Fibroblast of skin of left biceps (primary cell): ENCODE measurements around the gene TSSC4.
"Not testable (repeated sequence)": the region's sequence is repeated elsewhere in the genome, so short reads cannot be mapped to it uniquely, and the experiment has no call there.

ENCODE experiments used
- DNase-seq, 2 experiments: peaks; one replicate each; pipeline ENCODE4 v3.0.0-alpha.2; 2013; ENCODE audit warnings: low read depth in 2 of 2

Gene TSSC4

GRCh38 chr11:2400069-2400761 lies at the start of gene TSSC4:
TSS of gene TSSC4 (plus strand) at chr11:2400750. CDS start at chr11:2402634, 1,884 bp downstream.
- DNase-seq, result peak; percentile 100

- no peak for DNase-seq
Observed at GRCh38 chr11:2351701-2352100, 48.8 kb upstream of the TSSC4 start.

GRCh38 chr11:2352420-2352819 lies 48.1 kb upstream of the TSSC4 start:
- no peak for DNase-seq

GRCh38 chr11:2355000-2355644 lies 45.4 kb upstream of the TSSC4 start:
- no peak for DNase-seq

GRCh38 chr11:2357246-2357645 lies 43.3 kb upstream of the TSSC4 start:
- no peak for DNase-seq

- DNase-seq, result not testable (repeated sequence)
Observed at GRCh38 chr11:2357651-2358050, 42.9 kb upstream of the TSSC4 start.

GRCh38 chr11:2358754-2359442 lies 41.7 kb upstream of the TSSC4 start:
- DNase-seq, result no peak

- DNase-seq, result no peak
Observed at GRCh38 chr11:2359557-2359956, 41.0 kb upstream of the TSSC4 start.

- no peak for DNase-seq
Observed at GRCh38 chr11:2360081-2360642, 40.4 kb upstream of the TSSC4 start.

- no peak for DNase-seq
Observed at GRCh38 chr11:2361565-2361964, 39.0 kb upstream of the TSSC4 start.

GRCh38 chr11:2362414-2362813 lies 38.1 kb upstream of the TSSC4 start:
- DNase-seq, result no peak

GRCh38 chr11:2363130-2363529 lies 37.4 kb upstream of the TSSC4 start:
- DNase-seq, result no peak

GRCh38 chr11:2363577-2364370 lies 36.8 kb upstream of the TSSC4 start:
- DNase-seq, result no peak

GRCh38 chr11:2364386-2364785 lies 36.2 kb upstream of the TSSC4 start:
- DNase-seq, result not testable (repeated sequence)

- DNase-seq, result no peak
Observed at GRCh38 chr11:2365571-2366210, 34.9 kb upstream of the TSSC4 start.

GRCh38 chr11:2366276-2366675 lies 34.3 kb upstream of the TSSC4 start:
- no peak for DNase-seq

GRCh38 chr11:2366733-2367132 lies 33.8 kb upstream of the TSSC4 start:
- DNase-seq, result no peak

GRCh38 chr11:2367266-2368160 lies 33.0 kb upstream of the TSSC4 start:
- DNase-seq, result no peak

- no peak for DNase-seq
Observed at GRCh38 chr11:2368178-2368850, 32.2 kb upstream of the TSSC4 start.

GRCh38 chr11:2368851-2369180 lies 31.7 kb upstream of the TSSC4 start:
- no peak for DNase-seq
